Stomach (tissue), 4 donors: ENCODE measurements around the gene GPR180.
A peak's percentile ranks its signal among the peaks of the same experiment; 100 is the strongest.

Experiments
- POLR2AphosphoS5 ChIP-seq, 3 donors: sonication (generic); formaldehyde crosslinking; IDR thresholded peaks; one replicate each; pipeline ENCODE4 v1.6.1; 2016; ENCODE audit warnings: antibody characterized with exemption in 3 of 3
- TF ChIP-seq, protein P1 (sequence below), 7 experiments: fragments of 450-650 bp in 4 of 7; fragments of 200-600 bp in 3 of 7; sonication (generic) in 3 of 7; IDR thresholded peaks; one replicate each; pipeline ENCODE4 v1.5.1; 2016 to 2019; ENCODE audit warnings: antibody characterized with exemption in 7 of 7, control low read depth in 2 of 7, mild to moderate bottlenecking in 1 of 7

GRCh38 chr13:94617389-94618000, 15.8 kb downstream of the GPR180 start:
- TF ChIP-seq, protein P1, sequence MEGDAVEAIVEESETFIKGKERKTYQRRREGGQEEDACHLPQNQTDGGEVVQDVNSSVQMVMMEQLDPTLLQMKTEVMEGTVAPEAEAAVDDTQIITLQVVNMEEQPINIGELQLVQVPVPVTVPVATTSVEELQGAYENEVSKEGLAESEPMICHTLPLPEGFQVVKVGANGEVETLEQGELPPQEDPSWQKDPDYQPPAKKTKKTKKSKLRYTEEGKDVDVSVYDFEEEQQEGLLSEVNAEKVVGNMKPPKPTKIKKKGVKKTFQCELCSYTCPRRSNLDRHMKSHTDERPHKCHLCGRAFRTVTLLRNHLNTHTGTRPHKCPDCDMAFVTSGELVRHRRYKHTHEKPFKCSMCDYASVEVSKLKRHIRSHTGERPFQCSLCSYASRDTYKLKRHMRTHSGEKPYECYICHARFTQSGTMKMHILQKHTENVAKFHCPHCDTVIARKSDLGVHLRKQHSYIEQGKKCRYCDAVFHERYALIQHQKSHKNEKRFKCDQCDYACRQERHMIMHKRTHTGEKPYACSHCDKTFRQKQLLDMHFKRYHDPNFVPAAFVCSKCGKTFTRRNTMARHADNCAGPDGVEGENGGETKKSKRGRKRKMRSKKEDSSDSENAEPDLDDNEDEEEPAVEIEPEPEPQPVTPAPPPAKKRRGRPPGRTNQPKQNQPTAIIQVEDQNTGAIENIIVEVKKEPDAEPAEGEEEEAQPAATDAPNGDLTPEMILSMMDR (IDR thresholded peaks at IDR 0.05), result peak in 4 of 7 experiments; percentile 40 to 62 (median 54)
- TF ChIP-seq POLR2AphosphoS5 (IDR thresholded peaks at IDR 0.05), result no peak
